K562 (cell line): ENCODE measurements around the gene PDZD2. TPM values are rescaled to one million over a fixed set of nuclear protein-coding genes. Genes with fewer than 3 reads are reported as not detected.

ENCODE experiments used
- ATAC-seq: fragments of 200-7000 bp; cut with Tn5 transposase; 3 replicates; pipeline ENCODE4 v1.9.1; 2020; ENCODE audit warnings: moderate library complexity
- BruUV-seq: library from RNA; stranded (reverse); fragments of 400-500 nt; replicated peaks from 2 replicates; lab custom pipeline; 2021; lab: Mats Ljungman, UMichigan
- CTCF ChIA-PET: fragments of 300-600 bp; formaldehyde crosslinking; extraction: SDS; loops from one replicate; lab custom pipeline; 2021; ENCODE audit warnings: low intra/inter-chr PET ratio; lab: Yijun Ruan, JAX
- POLR2A ChIA-PET: fragments of 300-600, 350-650 bp; sonication (Branson Sonifier 250); formaldehyde crosslinking; extraction: SDS; loops from one replicate; lab custom pipeline; 2021; ENCODE audit warnings: antibody characterized with exemption, inconsistent platforms; lab: Yijun Ruan, JAX
- DNase-seq, 4 experiments: peaks; one replicate each; pipeline versions ENCODE4 v3.0.0 to v3.0.0-alpha.2; 2011 to 2018; ENCODE audit warnings: low spot score in 3 of 4, mixed read lengths in 3 of 4; ENCODE audit errors: extremely low read depth in 1 of 4
- FAIRE-seq: peaks from 2 replicates; lab custom pipeline; 2011; peaks lifted over from hg19 to GRCh38; lab: Jason Lieb, UNC
- H2AFZ ChIP-seq: 2 replicates; pipeline ENCODE4 v1.6.0; 2011; ENCODE audit warnings: low read depth, low read length, control low read depth, inconsistent platforms
- H3K27ac ChIP-seq: fragments of 200-600 bp; 3 replicates; pipeline ENCODE4 v1.8.0; 2011; ENCODE audit warnings: low read depth, mild to moderate bottlenecking, control low read depth, inconsistent platforms, low read length, moderate library complexity, mixed read lengths; ENCODE audit errors: extremely low read depth
- H3K27me3 ChIP-seq, 2 experiments: fragments of 300-600 bp in 1 of 2; 2 replicates in 1 of 2; 3 replicates in 1 of 2; pipeline versions ENCODE4 v1.6.0 to v1.8.0; 2011; ENCODE audit warnings: inconsistent platforms in 2 of 2, low read length in 2 of 2, mild to moderate bottlenecking in 1 of 2, mixed read lengths in 1 of 2, moderate library complexity in 1 of 2; ENCODE audit not compliant: control insufficient read depth in 2 of 2, insufficient read depth in 2 of 2
- H3K36me3 ChIP-seq: fragments of 300-600 bp; 3 replicates; pipeline ENCODE4 v1.8.0; 2011; ENCODE audit warnings: mild to moderate bottlenecking, low read length, inconsistent platforms; ENCODE audit not compliant: control insufficient read depth, insufficient read depth
- H3K4me1 ChIP-seq, 2 experiments: fragments of 200-600 bp in 1 of 2; replicated peaks in 1 of 2; 2 replicates in 1 of 2; 3 replicates in 1 of 2; pipeline versions ENCODE4 v1.5.1 to v1.8.0; 2011; ENCODE audit warnings: inconsistent platforms in 2 of 2, low read length in 2 of 2, mild to moderate bottlenecking in 1 of 2, mixed read lengths in 1 of 2, moderate library complexity in 1 of 2; ENCODE audit not compliant: control insufficient read depth in 2 of 2, insufficient read depth in 2 of 2
- H3K4me2 ChIP-seq: 2 replicates; pipeline ENCODE4 v1.6.1; 2011; ENCODE audit warnings: low read length, control low read depth, inconsistent platforms, mixed read lengths; ENCODE audit not compliant: insufficient read depth
- H3K4me3 ChIP-seq: fragments of 200-600 bp; sonication (generic), shearing (Covaris generic); 2 replicates; pipeline ENCODE4 v1.5.1; 2016; ENCODE audit warnings: control low read depth, inconsistent platforms
- H3K79me2 ChIP-seq: fragments of 200-600 bp; 3 replicates; pipeline ENCODE4 v1.8.0; 2011; ENCODE audit warnings: low read length, inconsistent platforms; ENCODE audit not compliant: control insufficient read depth, insufficient read depth
- H3K9ac ChIP-seq, 2 experiments: 2 replicates each; pipeline versions ENCODE4 v1.6.0 to v1.6.1; 2011; ENCODE audit warnings: low read depth in 2 of 2, low read length in 2 of 2, control low read depth in 1 of 2, inconsistent platforms in 1 of 2, mild to moderate bottlenecking in 1 of 2, mixed read lengths in 1 of 2; ENCODE audit not compliant: insufficient read depth in 1 of 2
- H3K9me1 ChIP-seq: one replicate; pipeline ENCODE4 v1.6.0; 2011; ENCODE audit warnings: inconsistent platforms, mild to moderate bottlenecking, low read length, moderate library complexity; ENCODE audit not compliant: control insufficient read depth, insufficient read depth
- H3K9me3 ChIP-seq: replicated peaks from 2 replicates; pipeline ENCODE4 v1.5.1; 2011; ENCODE audit warnings: low read depth, low read length, inconsistent platforms; ENCODE audit not compliant: control insufficient read depth, insufficient read depth
- H4K20me1 ChIP-seq: replicated peaks from 2 replicates; pipeline ENCODE4 v1.6.1; 2011; ENCODE audit warnings: low read length, inconsistent platforms, mixed read lengths; ENCODE audit not compliant: control insufficient read depth, insufficient read depth
- CEBPB ChIP-seq: fragments of 450-650 bp; IDR thresholded peaks from 2 replicates; pipeline ENCODE4 v1.6.1; 2016; ENCODE audit warnings: missing genetic modification characterization, missing compliant biosample characterization
- CXXC5 ChIP-seq: fragments of 250-450 bp; sonication (Bioruptor Pico); IDR thresholded peaks from 2 replicates; pipeline ENCODE4 v1.8.0; 2022; ENCODE audit warnings: inconsistent platforms, mild to moderate bottlenecking, moderate library complexity
- ELF4 ChIP-seq: fragments of 450-650 bp; formaldehyde crosslinking; IDR thresholded peaks from 2 replicates; pipeline ENCODE4 v1.4.0; 2022; ENCODE audit warnings: missing genetic modification characterization
- HLTF ChIP-seq: fragments of 450-650 bp; IDR thresholded peaks from 2 replicates; pipeline ENCODE4 v1.6.1; 2016
- KLF10 ChIP-seq: fragments of 250-450 bp; sonication (Bioruptor Pico); IDR thresholded peaks from 2 replicates; pipeline ENCODE4 v1.6.1; 2021; ENCODE audit warnings: matching md5 sums
- PML ChIP-seq: IDR thresholded peaks from 2 replicates; pipeline ENCODE4 v1.6.1; 2012; ENCODE audit warnings: low read length, inconsistent platforms
- POLR2A ChIP-seq: fragments of 450-650 bp; conservative IDR thresholded peaks from 2 replicates; pipeline ENCODE4 v1.6.1; 2016
- PTTG1 ChIP-seq: fragments of 450-650 bp; IDR thresholded peaks from 2 replicates; pipeline ENCODE4 v1.6.1; 2016; ENCODE audit warnings: low read depth, mild to moderate bottlenecking, missing genetic modification characterization, missing compliant biosample characterization
- RBM17 ChIP-seq: fragments of 200-400 bp; formaldehyde crosslinking; IDR thresholded peaks from 2 replicates; pipeline ENCODE4 v1.6.1; 2017; ENCODE audit warnings: low read depth, mild to moderate bottlenecking, low read length, borderline replicate concordance
- SOX6 ChIP-seq: fragments of 450-650 bp; IDR thresholded peaks from 2 replicates; pipeline ENCODE4 v1.6.1; 2014; ENCODE audit warnings: mild to moderate bottlenecking
- ZNF785 ChIP-seq: fragments of 250-450 bp; sonication (Bioruptor Pico); IDR thresholded peaks from 2 replicates; pipeline ENCODE4 v1.4.0; 2020; ENCODE audit warnings: mild to moderate bottlenecking
- WGBS: fragments of 100-300 bp; shearing (Covaris generic); methylation state at CpG from one replicate; pipeline ENCODE4 v1.1.6; 2016; ENCODE audit warnings: low coverage, mixed read lengths; ENCODE audit not compliant: insufficient coverage; ENCODE audit errors: missing lambda C conversion rate; 5-methylcytosine and 5-hydroxymethylcytosine counted together
- in situ Hi-C: fragments of 300-500 bp; cut with MboI; formaldehyde crosslinking; loops from 4 replicates; pipeline ENCODE4 v1.15.0; 2018; ENCODE audit warnings: inconsistent platforms, mixed read lengths
- intact Hi-C: fragments of 100-400 bp; cut with micrococcal nuclease; formaldehyde crosslinking; loops from 2 replicates; pipeline ENCODE4 v1.14.2; 2022
- polyA plus RNA-seq, 8 experiments: library from polyadenylated mRNA; depleted of rRNA in 4 of 8; stranded (reverse) in 5 of 8; unstranded in 3 of 8; fragments of >200 nt; fragmentation: Nextera tagmentation in 2 of 8; fragmentation: Illumina TruSeq in 1 of 8; extraction: Ambion mirVana in 2 of 8; extraction: Trizol in 1 of 8; gene quantifications; 2 replicates each; pipeline versions ENCODE4 v1.2.1 to v1.2.3, GENCODE V29; 2011 to 2014; ENCODE audit warnings: inconsistent platforms in 1 of 8, missing spikeins in 1 of 8
- total RNA-seq, 7 experiments: library from RNA; depleted of rRNA in 6 of 7; stranded (reverse); fragments of >200 nt in 6 of 7; fragmentation: Illumina TruSeq in 2 of 7; extraction: Trizol in 2 of 7; gene quantifications; 2 replicates each; pipeline versions ENCODE4 v1.2.1 to v1.2.3, GENCODE V29; 2011 to 2021; ENCODE audit warnings: low replicate concordance in 1 of 7
- TF ChIP-seq, protein P1 (sequence below): fragments of 250-450 bp; sonication (Bioruptor Pico); IDR thresholded peaks from 2 replicates; pipeline ENCODE4 v1.5.0; 2020; ENCODE audit warnings: mild to moderate bottlenecking
- TF ChIP-seq, protein P2 (sequence below): sonication (generic); formaldehyde crosslinking; IDR thresholded peaks from 2 replicates; pipeline ENCODE4 v1.8.0; 2022; ENCODE audit warnings: mild to moderate bottlenecking, missing genetic modification reagents

PDZD2 gene
- total and polyA plus RNA-seq, 9 of the 15 experiments (the other 6 are each of a cell fraction or from before 2014, with no cell fraction given): 0.02 to 0.08 (median 0.04) TPM; not detected in 6

DNA sequence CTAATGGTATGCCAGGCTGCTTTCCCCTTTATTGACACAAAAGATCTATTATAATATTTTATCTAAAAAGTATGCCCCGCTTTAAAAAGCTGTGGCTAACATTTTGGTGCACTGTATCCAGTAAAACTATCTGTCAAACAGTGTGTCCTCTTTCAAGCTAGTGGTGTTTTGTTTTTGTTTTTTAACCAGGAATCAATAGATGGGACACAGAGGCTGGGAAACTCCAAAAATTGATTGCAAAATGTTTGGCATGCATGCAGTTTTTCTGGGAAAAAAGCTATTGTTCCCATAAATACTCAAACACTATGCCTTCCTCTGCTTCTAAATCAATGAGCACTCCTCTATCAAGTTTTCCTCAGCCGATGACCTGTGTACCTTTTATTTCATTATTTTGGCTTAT is 34.3 kb upstream of the PDZD2 start (continued):
- no peak for TF ChIP-seq ELF4 (CRISPR knock-in tag)
- TF ChIP-seq CEBPB (tag): no peak
- TF ChIP-seq, protein P1, sequence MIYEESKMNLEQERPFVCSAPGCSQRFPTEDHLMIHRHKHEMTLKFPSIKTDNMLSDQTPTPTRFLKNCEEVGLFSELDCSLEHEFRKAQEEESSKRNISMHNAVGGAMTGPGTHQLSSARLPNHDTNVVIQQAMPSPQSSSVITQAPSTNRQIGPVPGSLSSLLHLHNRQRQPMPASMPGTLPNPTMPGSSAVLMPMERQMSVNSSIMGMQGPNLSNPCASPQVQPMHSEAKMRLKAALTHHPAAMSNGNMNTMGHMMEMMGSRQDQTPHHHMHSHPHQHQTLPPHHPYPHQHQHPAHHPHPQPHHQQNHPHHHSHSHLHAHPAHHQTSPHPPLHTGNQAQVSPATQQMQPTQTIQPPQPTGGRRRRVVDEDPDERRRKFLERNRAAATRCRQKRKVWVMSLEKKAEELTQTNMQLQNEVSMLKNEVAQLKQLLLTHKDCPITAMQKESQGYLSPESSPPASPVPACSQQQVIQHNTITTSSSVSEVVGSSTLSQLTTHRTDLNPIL: no peak

DNA sequence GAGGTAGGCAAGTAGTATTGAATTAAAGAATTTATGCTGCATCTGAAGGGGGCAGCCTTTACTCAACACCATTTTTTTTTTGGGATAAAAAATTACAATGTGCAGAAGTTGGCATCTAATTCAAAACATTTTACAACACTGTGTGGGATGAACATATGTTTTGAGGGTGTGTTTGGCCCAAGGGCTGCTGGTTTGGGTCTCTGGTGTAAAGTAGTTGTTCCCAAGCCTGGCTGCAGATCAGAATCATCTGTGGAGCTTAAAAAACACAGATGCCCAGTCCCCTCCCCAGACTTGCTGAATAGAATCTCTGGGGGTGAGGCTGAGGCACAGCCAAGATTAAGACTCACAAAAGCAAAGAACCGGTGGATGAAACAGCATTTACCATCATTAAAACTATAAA is 33.0 kb upstream of the PDZD2 start:
- no peaks in the 10 kb centered on the region; the same call in 1 of the 2 replicates for H3K9me3 ChIP-seq
- H3K9ac ChIP-seq: no peak overlapping the region
- H3K4me3 ChIP-seq: no peak overlapping the region
- 0% methylated on average over 1 of the region's 1 CpG for WGBS
- TF ChIP-seq, protein P2, sequence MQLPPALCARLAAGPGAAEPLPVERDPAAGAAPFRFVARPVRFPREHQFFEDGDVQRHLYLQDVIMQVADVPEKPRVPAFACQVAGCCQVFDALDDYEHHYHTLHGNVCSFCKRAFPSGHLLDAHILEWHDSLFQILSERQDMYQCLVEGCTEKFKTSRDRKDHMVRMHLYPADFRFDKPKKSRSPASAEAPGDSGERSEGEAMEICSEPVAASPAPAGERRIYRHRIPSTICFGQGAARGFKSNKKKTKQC (CRISPR knock-in tag): no peak
- TF ChIP-seq ZNF785 (CRISPR knock-in tag) (no peak), POLR2A (no peak), KLF10 (CRISPR knock-in tag) (no peak), PTTG1 (tag) (no peak), SOX6 (no peak), HLTF (no peak), CXXC5 (no peak), PML (no peak), RBM17 (no peak)
- no peaks in the 10 kb centered on the region for H4K20me1 ChIP-seq
- no peaks in the 10 kb centered on the region for H3K79me2 ChIP-seq
- FAIRE-seq (no peak), ATAC-seq (no peak), DNase-seq (no peak)
- H3K4me2 ChIP-seq: no peak overlapping the region
- no peak overlapping the region for H3K27ac ChIP-seq
- no peaks in the 10 kb centered on the region for H3K36me3 ChIP-seq
- ChIA-PET POLR2A (no interaction called here), CTCF (no interaction called here)
- H3K4me1 ChIP-seq: no peaks in the 10 kb centered on the region
- H3K9me1 ChIP-seq: no peaks in the 10 kb centered on the region
- intact Hi-C loops: no loop called here
- H2AFZ ChIP-seq: no peak overlapping the region
- in situ Hi-C loops: no loop called here
- no TSS peak for BruUV-seq
- H3K27me3 ChIP-seq: peaks cover 15 to 17% of the 10 kb centered on the region in 2 experiments; a peak in 4 of 5 replicates
